Measurements from ENCODE around the gene FOXP4. TPM values are rescaled to one million over a fixed set of nuclear protein-coding genes. Genes with fewer than 3 reads are reported as not detected.

Gene FOXP4
- total RNA-seq, 4 donors from 2014 or later, result 12.6 to 42.4 (median 23.7) TPM

DNA sequence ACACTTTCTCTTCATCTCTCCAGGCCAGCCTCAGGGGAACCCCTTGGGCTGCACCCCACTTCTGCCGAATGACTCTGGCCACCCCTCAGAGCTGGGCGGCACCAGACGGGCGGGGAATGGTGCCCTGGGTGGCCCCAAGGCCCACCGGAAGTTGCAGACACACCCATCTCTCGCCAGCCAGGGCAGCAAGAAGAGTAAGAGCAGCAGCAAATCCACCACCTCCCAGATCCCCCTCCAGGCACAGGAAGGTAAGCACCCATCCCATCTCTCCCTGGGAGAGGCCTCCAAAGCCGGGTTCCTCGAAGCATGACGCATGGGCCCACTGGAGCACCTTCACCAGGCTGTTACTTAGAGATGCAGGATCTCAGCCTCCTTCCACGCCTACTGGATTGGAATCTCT lies 103.4 kb downstream of the FOXP4 start:
- no peaks in the 10 kb centered on the region for H3K9me3 ChIP-seq
- no peak overlapping the region for H3K4me3 ChIP-seq (replicated peaks in 1 of 3)
- no peaks in the 10 kb centered on the region for H3K4me1 ChIP-seq
- H3K36me3 ChIP-seq, result no peaks in the 10 kb centered on the region
- no peaks in the 10 kb centered on the region for H3K27me3 ChIP-seq
- no peak overlapping the region for H3K27ac ChIP-seq
- TF ChIP-seq CTCF (IDR thresholded peaks at IDR 0.05) (no peak), POLR2A (IDR thresholded peaks at IDR 0.05) (no peak)
- intact Hi-C loops (cut with DNase I), result no loop called here
- no peak for DNase-seq
- 50 to 55% methylated on average over 7 to 8 of the region's 10 CpGs for WGBS, 2 donors

DNA sequence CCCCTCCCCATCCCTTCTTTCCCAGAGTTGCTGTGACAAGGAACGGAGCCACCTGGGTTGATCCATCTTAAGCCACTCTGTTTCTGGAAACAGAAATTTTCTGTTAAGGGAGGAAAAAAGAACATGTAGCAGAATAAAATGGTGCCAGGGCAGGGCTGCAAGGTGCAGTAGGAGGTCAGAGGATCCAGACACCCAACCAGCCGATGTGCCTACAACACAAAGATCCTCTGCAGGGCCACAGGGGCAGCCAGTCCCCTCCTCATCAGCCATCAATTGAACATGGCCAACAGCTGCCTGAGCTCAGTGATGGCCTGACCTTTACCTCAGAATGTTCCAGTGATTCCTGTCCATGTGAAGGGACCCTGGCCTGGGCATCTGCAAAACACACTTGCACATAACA lies 103.9 kb downstream of the FOXP4 start:
- intact Hi-C loops (cut with DNase I), result no loop called here
- Histone ChIP-seq H3K27ac (no peak overlapping the region), H3K4me1 (no peaks in the 10 kb centered on the region), H3K36me3 (no peaks in the 10 kb centered on the region), H3K27me3 (no peaks in the 10 kb centered on the region), H3K4me3 (replicated peaks in 1 of 3) (no peak overlapping the region), H3K9me3 (no peaks in the 10 kb centered on the region)
- no peak for TF ChIP-seq CTCF (IDR thresholded peaks at IDR 0.05)
- WGBS, 2 donors, result 87 to 100% methylated on average over 1 to 2 of the region's 2 CpGs
- no peak for DNase-seq

DNA sequence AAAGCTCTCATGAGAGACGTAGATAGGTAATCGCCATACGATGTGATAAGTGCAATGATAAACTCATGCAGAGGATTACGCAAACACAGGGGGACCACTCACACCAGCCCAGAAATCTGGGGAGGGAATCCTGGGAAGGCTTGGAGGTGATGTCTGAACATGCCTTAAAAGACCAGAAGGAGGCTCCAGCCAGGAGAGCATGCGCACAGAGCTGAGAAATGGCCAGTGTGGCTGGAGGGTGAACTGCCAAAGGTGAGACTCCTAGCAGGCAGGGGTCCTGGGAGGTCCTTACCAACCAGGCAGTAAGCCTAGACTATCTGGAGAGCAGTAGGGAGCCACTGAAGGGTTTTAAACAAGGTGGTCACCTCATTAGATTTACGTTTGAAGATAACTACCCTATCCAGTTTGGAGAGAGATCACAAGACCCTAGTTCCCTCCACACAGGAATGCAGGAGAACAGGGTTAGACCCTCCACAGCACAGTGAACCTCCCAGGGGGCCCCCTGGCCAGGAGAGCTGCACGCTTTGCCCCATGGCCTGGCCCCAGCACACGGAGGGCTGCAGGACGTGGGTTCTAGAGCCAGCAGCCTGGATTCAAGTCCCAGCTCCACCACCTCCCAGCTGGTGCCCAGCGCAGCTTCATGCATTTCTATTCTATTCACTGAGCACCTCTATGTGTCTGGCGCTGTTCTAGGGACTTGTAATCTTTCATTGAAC lies 105.2 kb downstream of the FOXP4 start:
- Histone ChIP-seq H3K27ac (no peak overlapping the region), H3K4me3 (replicated peaks in 1 of 3) (no peak overlapping the region), H3K27me3 (no peaks in the 10 kb centered on the region), H3K9me3 (no peaks in the 10 kb centered on the region), H3K4me1 (no peaks in the 10 kb centered on the region), H3K36me3 (no peaks in the 10 kb centered on the region)
- 74 to 76% methylated on average over 11 of the region's 11 CpGs for WGBS, 2 donors
- intact Hi-C loops (cut with DNase I), result no loop called here
- TF ChIP-seq POLR2A (IDR thresholded peaks at IDR 0.05) (no peak), CTCF (IDR thresholded peaks at IDR 0.05) (no peak)
- DNase-seq, result no peak

Small RNA genes within 50 kb of the gene (microRNA-seq; reads per million reads assigned to microRNA genes)
- gene MIR4641, result not detected

Small RNA genes within 50 kb of the gene (small RNA-seq; reads per million reads assigned to genes)
- gene MIR4641, result not detected

Other genes starting within 250 kb of the FOXP4 start
- not detected for gene NCR2, start 210.8 kb upstream of the FOXP4 start, total RNA-seq
- gene MDFI, start 92.1 kb downstream of the FOXP4 start, total RNA-seq, result 1 to 10 TPM; 2.9 to 9.3 (median 6.5) TPM
- 10 to 100 TPM; 23.0 to 39.0 (median 34.9) TPM for gene TFEB, start 189.2 kb downstream of the FOXP4 start, total RNA-seq
- not detected for gene PGC, start 201.0 kb downstream of the FOXP4 start, total RNA-seq
- 1 to 10 TPM; 4.0 to 6.7 (median 5.8) TPM for gene FRS3, start 233.5 kb downstream of the FOXP4 start, total RNA-seq
- gene PRICKLE4, start 234.4 kb downstream of the FOXP4 start, total RNA-seq, result 10 to 100 TPM in 3 of 4 donors, 1 to 10 TPM in 1; 4.0 to 15.6 (median 12.7) TPM
- gene TOMM6, start 241.3 kb downstream of the FOXP4 start, total RNA-seq, result 100 to 1,000 TPM in 3 of 4 donors, 10 to 100 TPM in 1; 96.3 to 134 (median 124) TPM

All from thyroid gland (tissue), 4 donors.